ENCODE data around the gene SYT11. TPM values are rescaled to one million over a fixed set of nuclear protein-coding genes. Genes with fewer than 3 reads are reported as not detected.

The SYT11 gene
- total RNA-seq, 1 donor from 2014 or later = 9.6 TPM

GRCh38 chr1:155932081-155932480 lies 72.7 kb downstream of the SYT11 start:
- DNase-seq (no peak), ATAC-seq (no peak)
- Histone ChIP-seq H3K36me3 (peaks cover 65% of the 10 kb centered on the region), H3K27me3 (ENCODE audit: low read depth) (no peaks in the 10 kb centered on the region), H3K9me3 (no peaks in the 10 kb centered on the region), H3K27ac (no peak overlapping the region), H3K4me3 (peak overlapping the region; percentile 66), H3K4me1 (peaks cover 37% of the 10 kb centered on the region)
- TF ChIP-seq CTCF (IDR thresholded peaks at IDR 0.05) = no peak
- intact Hi-C loops (cut with DNase I) = no loop called here

DNA sequence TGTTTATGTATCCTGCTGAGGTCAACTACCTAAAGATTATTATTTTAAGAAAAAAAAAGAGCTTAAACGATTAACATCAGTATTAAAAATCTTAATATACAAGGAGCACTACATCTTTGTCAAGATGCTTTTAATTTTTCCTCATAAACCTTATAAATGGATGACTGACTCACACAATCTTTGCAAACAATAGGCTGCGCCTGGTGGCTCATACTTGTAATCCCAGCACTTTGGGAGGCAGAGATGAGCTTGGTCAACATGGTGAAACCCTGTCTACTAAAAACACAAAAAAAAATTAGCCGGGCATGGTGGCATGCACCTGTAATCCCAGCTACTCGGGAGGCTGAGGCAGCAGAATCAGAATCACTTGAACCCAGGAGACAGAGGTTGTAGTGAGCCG lies 73.1 kb downstream of the SYT11 start:
- intact Hi-C loops (cut with DNase I) = no loop called here
- Histone ChIP-seq H3K4me1 (peaks cover 37% of the 10 kb centered on the region), H3K36me3 (peaks cover 61% of the 10 kb centered on the region), H3K27me3 (ENCODE audit: low read depth) (no peaks in the 10 kb centered on the region), H3K27ac (no peak overlapping the region), H3K9me3 (no peaks in the 10 kb centered on the region), H3K4me3 (peak overlapping the region; percentile 66)
- no peak for ATAC-seq
- no peak for TF ChIP-seq CTCF (IDR thresholded peaks at IDR 0.05)
- DNase-seq = no peak

DNA sequence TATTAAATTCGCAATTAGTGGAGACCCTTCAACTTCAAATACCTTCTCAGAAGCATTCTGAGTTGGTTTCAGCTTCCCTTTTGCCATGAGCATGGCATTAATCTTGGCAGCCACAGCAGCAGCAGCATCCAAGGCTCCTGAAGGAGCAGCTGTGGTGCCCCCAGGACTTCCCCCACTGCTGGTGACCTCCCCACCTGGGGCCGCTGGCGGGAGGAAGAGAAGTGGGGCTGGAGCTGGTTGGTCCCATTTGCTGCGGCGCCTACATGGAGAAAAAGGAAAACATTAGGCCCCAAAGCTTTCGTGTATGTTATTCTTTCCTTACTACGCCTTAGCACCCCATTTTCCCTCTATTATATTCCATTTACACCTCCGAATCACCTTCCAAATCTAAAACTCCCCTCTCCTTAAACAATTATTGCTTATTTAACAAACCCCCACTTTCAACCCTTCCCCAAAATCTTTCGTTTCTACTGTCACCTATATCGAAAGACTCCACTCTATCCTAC lies 74.3 kb downstream of the SYT11 start:
- ATAC-seq = no peak
- Histone ChIP-seq H3K9me3 (no peaks in the 10 kb centered on the region), H3K4me1 (peaks cover 45% of the 10 kb centered on the region), H3K27me3 (ENCODE audit: low read depth) (no peaks in the 10 kb centered on the region), H3K27ac (peak overlapping the region; percentile 86), H3K36me3 (peaks cover 50% of the 10 kb centered on the region), H3K4me3 (peak overlapping the region; percentile 66)
- no peak for DNase-seq
- intact Hi-C loops (cut with DNase I) = no loop called here
- TF ChIP-seq CTCF (IDR thresholded peaks at IDR 0.05) = no peak

- Histone ChIP-seq H3K27ac (peak within 1 kb of the TSS; percentile 86), H3K4me1 (peaks cover 48% of the 10 kb centered on the region), H3K27me3 (ENCODE audit: low read depth) (no peaks in the 10 kb centered on the region), H3K4me3 (peak within 1 kb of the TSS; percentile 66), H3K36me3 (peaks cover 43% of the 10 kb centered on the region), H3K9me3 (no peaks in the 10 kb centered on the region)
- intact Hi-C loops (cut with DNase I) = no loop called here
- peak; percentile 20 for TF ChIP-seq CTCF (IDR thresholded peaks at IDR 0.05)
- peak; percentile 96 for DNase-seq
- ATAC-seq = peak; percentile 98
These were observed 74.9 kb downstream of the SYT11 start, which contains the start of gene KHDC4 for GRCh38 chr1:155934097-155934935. Gene KHDC4, minus strand, starts transcription at chr1:155934413. Its CDS starts 40 bp downstream, at chr1:155934373.

Other genes with a start within 250 kb of the SYT11 start
- gene MSTO1, start 249.3 kb upstream of the SYT11 start, total RNA-seq = 31.1 TPM
- 55.3 TPM for gene YY1AP1, start 170.8 kb upstream of the SYT11 start, total RNA-seq
- gene DAP3, start 170.5 kb upstream of the SYT11 start, total RNA-seq = 77.7 TPM
- gene GON4L, start 2.4 kb upstream of the SYT11 start, total RNA-seq = 46.9 TPM
- gene RIT1, start 51.8 kb downstream of the SYT11 start, total RNA-seq = 56.4 TPM
- gene KHDC4, start 74.8 kb downstream of the SYT11 start, total RNA-seq = 42.8 TPM
- gene RXFP4, start 82.1 kb downstream of the SYT11 start, total RNA-seq = not detected
- gene ARHGEF2, start 119.0 kb downstream of the SYT11 start, total RNA-seq = 252 TPM
- 207 TPM for gene SSR2, start 161.4 kb downstream of the SYT11 start, total RNA-seq
- 32.5 TPM for gene UBQLN4, start 194.2 kb downstream of the SYT11 start, total RNA-seq
- gene LAMTOR2, start 195.2 kb downstream of the SYT11 start, total RNA-seq = 66.5 TPM
- 58.0 TPM for gene RAB25, start 201.6 kb downstream of the SYT11 start, total RNA-seq
- 0.74 TPM for gene MEX3A, start 222.9 kb downstream of the SYT11 start, total RNA-seq